T-helper 9 cell (primary cell): ENCODE measurements around the gene RGL1.
"Not testable (repeated sequence)": the region's sequence is repeated elsewhere in the genome, so short reads cannot be mapped to it uniquely, and the experiment has no call there.

ENCODE experiments used
- DNase-seq: peaks from one replicate; pipeline ENCODE4 v3.0.0-alpha.2; 2020
- total RNA-seq, 2 donors: gene quantifications; one replicate each; lab custom pipeline; 2026; lab: John Stamatoyannopoulos, UW

The RGL1 gene
- total RNA-seq = 5.2 to 6.0 reads per million in 2 donors

- DNase-seq = no peak
These were observed at the start of gene RGL1 for GRCh38 chr1:183804916-183805841. TSS of gene RGL1 (plus strand) at chr1:183805120. CDS start at chr1:183805298, 178 bp downstream.

- no peak for DNase-seq
These were observed 48.6 kb upstream of the RGL1 start for GRCh38 chr1:183756326-183756725.

- no peak for DNase-seq
These were observed 47.9 kb upstream of the RGL1 start for GRCh38 chr1:183757061-183757460.

GRCh38 chr1:183758913-183759312 is 46.0 kb upstream of the RGL1 start:
- no peak for DNase-seq

- DNase-seq = no peak
These were observed 44.3 kb upstream of the RGL1 start for GRCh38 chr1:183760661-183761060.

- no peak for DNase-seq
These were observed 43.0 kb upstream of the RGL1 start for GRCh38 chr1:183761871-183762270.

- DNase-seq = not testable (repeated sequence)
These were observed 42.1 kb upstream of the RGL1 start for GRCh38 chr1:183762856-183763255.

- no peak for DNase-seq
These were observed 39.9 kb upstream of the RGL1 start for GRCh38 chr1:183764981-183765380.

GRCh38 chr1:183769956-183770815 is 34.7 kb upstream of the RGL1 start:
- no peak for DNase-seq

GRCh38 chr1:183770816-183771128 is 34.1 kb upstream of the RGL1 start:
- no peak for DNase-seq

- no peak for DNase-seq
These were observed 31.2 kb upstream of the RGL1 start for GRCh38 chr1:183773482-183774274.

GRCh38 chr1:183774938-183775337 is 30.0 kb upstream of the RGL1 start:
- DNase-seq = no peak

- DNase-seq = no peak
These were observed 28.2 kb upstream of the RGL1 start for GRCh38 chr1:183776731-183777130.

GRCh38 chr1:183777328-183777727 is 27.6 kb upstream of the RGL1 start:
- no peak for DNase-seq

- no peak for DNase-seq
These were observed 26.9 kb upstream of the RGL1 start for GRCh38 chr1:183778045-183778444.

- DNase-seq = no peak
These were observed 26.1 kb upstream of the RGL1 start for GRCh38 chr1:183778568-183779433.

- no peak for DNase-seq
These were observed 24.8 kb upstream of the RGL1 start for GRCh38 chr1:183780159-183780558.

- DNase-seq = no peak
These were observed 24.2 kb upstream of the RGL1 start for GRCh38 chr1:183780757-183781156.

- no peak for DNase-seq
These were observed 21.6 kb upstream of the RGL1 start for GRCh38 chr1:183783342-183783741.

GRCh38 chr1:183783767-183784637 is 20.9 kb upstream of the RGL1 start:
- DNase-seq = no peak

GRCh38 chr1:183785921-183786320 is 19.0 kb upstream of the RGL1 start:
- not testable (repeated sequence) for DNase-seq
